K562 (cell line): ENCODE results near the gene FAM219A. TPM values are rescaled to one million over a fixed set of nuclear protein-coding genes. Genes with fewer than 3 reads are reported as not detected.
A peak's percentile ranks its signal among the peaks of the same experiment; 100 is the strongest.

Source experiments
- ATF7 ChIP-seq: fragments of 450-650 bp; IDR thresholded peaks from 2 replicates; pipeline ENCODE4 v1.7.1; 2014; ENCODE audit warnings: mild to moderate bottlenecking, moderate library complexity
- CREB1 ChIP-seq, 2 experiments: sonication (generic) in 1 of 2; formaldehyde crosslinking in 1 of 2; IDR thresholded peaks; 2 replicates each; pipeline versions ENCODE4 v1.6.1 to v1.8.0; 2012 to 2022; ENCODE audit warnings: inconsistent platforms in 1 of 2, mild to moderate bottlenecking in 1 of 2, missing genetic modification reagents in 1 of 2, moderate library complexity in 1 of 2
- CREM ChIP-seq: IDR thresholded peaks from 2 replicates; pipeline ENCODE4 v1.6.1; 2014; ENCODE audit warnings: antibody characterized with exemption, low read depth
- CUX1 ChIP-seq: fragments of 200-800 bp; sonication (Bioruptor generic); IDR thresholded peaks from 2 replicates; pipeline ENCODE4 v1.6.1; 2016; ENCODE audit warnings: missing genetic modification characterization, missing compliant biosample characterization
- ESRRA ChIP-seq: fragments of 450-650 bp; IDR thresholded peaks from 2 replicates; pipeline ENCODE4 v1.6.1; 2014; ENCODE audit warnings: low read depth, mild to moderate bottlenecking, moderate library complexity, borderline replicate concordance
- FOS ChIP-seq: IDR thresholded peaks from 3 replicates; pipeline ENCODE4 v1.6.1; 2011; ENCODE audit not compliant: insufficient read length; ENCODE audit errors: extremely low read depth
- HDAC1 ChIP-seq, 2 experiments: fragments of 450-650 bp; IDR thresholded peaks; 2 replicates each; pipeline ENCODE4 v1.6.1; 2016 to 2017; ENCODE audit warnings: inconsistent platforms in 1 of 2, mild to moderate bottlenecking in 1 of 2, moderate library complexity in 1 of 2
- HOXB6 ChIP-seq: fragments of 250-450 bp; sonication (Bioruptor Pico); IDR thresholded peaks from 2 replicates; pipeline ENCODE4 v1.5.1; 2022; ENCODE audit warnings: mild to moderate bottlenecking, borderline replicate concordance
- MAZ ChIP-seq, 2 experiments: fragments of 450-650 bp in 1 of 2; sonication (generic) in 1 of 2; formaldehyde crosslinking; IDR thresholded peaks in 1 of 2; conservative IDR thresholded peaks in 1 of 2; 2 replicates each; pipeline versions ENCODE4 v1.4.0 to v1.5.0; 2020; ENCODE audit warnings: mild to moderate bottlenecking in 1 of 2, missing genetic modification reagents in 1 of 2
- MXD1 ChIP-seq: fragments of 250-450 bp; sonication (Bioruptor Pico); IDR thresholded peaks from 2 replicates; pipeline ENCODE4 v1.8.0; 2021; ENCODE audit warnings: borderline replicate concordance, mild to moderate bottlenecking, moderate library complexity; ENCODE audit not compliant: poor library complexity, severe bottlenecking
- NFIC ChIP-seq: fragments of 450-650 bp; IDR thresholded peaks from 2 replicates; pipeline ENCODE4 v1.6.1; 2017; ENCODE audit warnings: mild to moderate bottlenecking, inconsistent platforms
- NKRF ChIP-seq: fragments of 450-650 bp; IDR thresholded peaks from 2 replicates; pipeline ENCODE4 v1.6.1; 2016; ENCODE audit warnings: borderline replicate concordance
- RB1 ChIP-seq: fragments of 450-650 bp; IDR thresholded peaks from 2 replicates; pipeline ENCODE4 v1.6.1; 2017; ENCODE audit warnings: low read depth, mild to moderate bottlenecking
- RBBP5 ChIP-seq: fragments of 200-600 bp; sonication (generic); IDR thresholded peaks from 2 replicates; pipeline ENCODE4 v1.6.1; 2012; ENCODE audit warnings: borderline replicate concordance, mild to moderate bottlenecking, low read length, control low read depth, inconsistent platforms; ENCODE audit not compliant: insufficient read depth, poor library complexity, severe bottlenecking
- RBM17 ChIP-seq: fragments of 200-400 bp; formaldehyde crosslinking; IDR thresholded peaks from 2 replicates; pipeline ENCODE4 v1.6.1; 2017; ENCODE audit warnings: low read depth, mild to moderate bottlenecking, low read length, borderline replicate concordance
- U2AF1 ChIP-seq: fragments of 200-400 bp; formaldehyde crosslinking; optimal IDR thresholded peaks from 2 replicates; pipeline ENCODE3; 2017; ENCODE audit warnings: mild to moderate bottlenecking, low read depth, low read length, moderate library complexity
- VEZF1 ChIP-seq: fragments of 200-800 bp; sonication (Bioruptor generic); IDR thresholded peaks from 2 replicates; pipeline ENCODE4 v1.6.1; 2017; ENCODE audit warnings: missing genetic modification characterization, missing compliant biosample characterization
- ZNF212 ChIP-seq: fragments of 450-650 bp; formaldehyde crosslinking; IDR thresholded peaks from 2 replicates; pipeline ENCODE4 v1.4.0; 2020; ENCODE audit warnings: mild to moderate bottlenecking
- polyA plus RNA-seq, 8 experiments: library from polyadenylated mRNA; depleted of rRNA in 4 of 8; stranded (reverse) in 5 of 8; unstranded in 3 of 8; fragments of >200 nt; fragmentation: Nextera tagmentation in 2 of 8; fragmentation: Illumina TruSeq in 1 of 8; extraction: Ambion mirVana in 2 of 8; extraction: Trizol in 1 of 8; gene quantifications; 2 replicates each; pipeline versions ENCODE4 v1.2.1 to v1.2.3, GENCODE V29; 2011 to 2014; ENCODE audit warnings: inconsistent platforms in 1 of 8, missing spikeins in 1 of 8
- total RNA-seq, 7 experiments: library from RNA; depleted of rRNA in 6 of 7; stranded (reverse); fragments of >200 nt in 6 of 7; fragmentation: Illumina TruSeq in 2 of 7; extraction: Trizol in 2 of 7; gene quantifications; 2 replicates each; pipeline versions ENCODE4 v1.2.1 to v1.2.3, GENCODE V29; 2011 to 2021; ENCODE audit warnings: low replicate concordance in 1 of 7

Gene FAM219A
- total and polyA plus RNA-seq, 9 of the 15 experiments (the other 6 are each of a cell fraction or from before 2014, with no cell fraction given): 0.63 to 8.6 (median 2.9) TPM

- no peak for TF ChIP-seq NKRF
- no peak for TF ChIP-seq RBBP5
- no peak for TF ChIP-seq CUX1 (CRISPR knock-in tag)
- TF ChIP-seq RBM17: no peak
- peak; percentile 51; the same call in 1 of the 2 replicates for TF ChIP-seq ESRRA
- TF ChIP-seq MAZ (CRISPR knock-in tag; conservative IDR thresholded peaks at IDR 0.05 in 1 of 2, IDR thresholded peaks at IDR 0.05 in 1 of 2): 0 out of 4 replicates have a peak, but pooled peaks of 1 of the 2 experiments have one; percentile 37
- TF ChIP-seq HDAC1 (IDR thresholded peaks at IDR 0.05): no peak
- TF ChIP-seq CREM: peak; percentile 58
- no peak for TF ChIP-seq MXD1 (CRISPR knock-in tag)
- TF ChIP-seq NFIC: peak; percentile 37
- TF ChIP-seq U2AF1: no peak
- no peak for TF ChIP-seq CREB1 (IDR thresholded peaks at IDR 0.05)
- no peak for TF ChIP-seq CREB1 (CRISPR knock-in tag; IDR thresholded peaks at IDR 0.05)
- peak; percentile 48; the same call in 1 of the 2 replicates for TF ChIP-seq RB1
- peak; percentile 30; the same call in 1 of the 2 replicates for TF ChIP-seq ATF7
- no peak for TF ChIP-seq FOS
- TF ChIP-seq HOXB6 (CRISPR knock-in tag): no peak
- TF ChIP-seq ZNF212: no peak
- peak; percentile 72 for TF ChIP-seq VEZF1 (CRISPR knock-in tag)
These were observed 78.9 kb downstream of the FAM219A start (continued) for GRCh38 chr9:34379334-34380033.
